ENCODE measurements around the gene STARD4. TPM values are rescaled to one million over a fixed set of nuclear protein-coding genes. Genes with fewer than 3 reads are reported as not detected.

Gene STARD4
- total RNA-seq, 4 donors from 2014 or later: 32.2 to 88.1 (median 79.5) TPM

GRCh38 chr5:111447099-111447498, 65.2 kb downstream of the STARD4 start:
- Histone ChIP-seq H3K4me1 (no peaks in the 10 kb centered on the region), H3K4me3 (no peak overlapping the region), H3K9me3 (no peaks in the 10 kb centered on the region), H3K27ac (no peak overlapping the region), H3K36me3 (no peaks in the 10 kb centered on the region), H3K27me3 (no peaks in the 10 kb centered on the region)
- DNase-seq: no peak
- TF ChIP-seq, protein P1, sequence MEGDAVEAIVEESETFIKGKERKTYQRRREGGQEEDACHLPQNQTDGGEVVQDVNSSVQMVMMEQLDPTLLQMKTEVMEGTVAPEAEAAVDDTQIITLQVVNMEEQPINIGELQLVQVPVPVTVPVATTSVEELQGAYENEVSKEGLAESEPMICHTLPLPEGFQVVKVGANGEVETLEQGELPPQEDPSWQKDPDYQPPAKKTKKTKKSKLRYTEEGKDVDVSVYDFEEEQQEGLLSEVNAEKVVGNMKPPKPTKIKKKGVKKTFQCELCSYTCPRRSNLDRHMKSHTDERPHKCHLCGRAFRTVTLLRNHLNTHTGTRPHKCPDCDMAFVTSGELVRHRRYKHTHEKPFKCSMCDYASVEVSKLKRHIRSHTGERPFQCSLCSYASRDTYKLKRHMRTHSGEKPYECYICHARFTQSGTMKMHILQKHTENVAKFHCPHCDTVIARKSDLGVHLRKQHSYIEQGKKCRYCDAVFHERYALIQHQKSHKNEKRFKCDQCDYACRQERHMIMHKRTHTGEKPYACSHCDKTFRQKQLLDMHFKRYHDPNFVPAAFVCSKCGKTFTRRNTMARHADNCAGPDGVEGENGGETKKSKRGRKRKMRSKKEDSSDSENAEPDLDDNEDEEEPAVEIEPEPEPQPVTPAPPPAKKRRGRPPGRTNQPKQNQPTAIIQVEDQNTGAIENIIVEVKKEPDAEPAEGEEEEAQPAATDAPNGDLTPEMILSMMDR (IDR thresholded peaks at IDR 0.05): no peak
- TF ChIP-seq POLR2A (IDR thresholded peaks at IDR 0.05): no peak

Other genes starting within 250 kb of the STARD4 start
- 10 to 100 TPM in 1 of 4 donors, 1 to 10 TPM in 3; 2.3 to 18.2 (median 2.8) TPM for gene NREP, start 244.7 kb upstream of the STARD4 start, total RNA-seq

All from Peyer's patch (tissue), 4 donors.